HepG2 (cell line): ENCODE data around the gene VAMP5. TPM values are rescaled to one million over a fixed set of nuclear protein-coding genes. Genes with fewer than 3 reads are reported as not detected.

Experiments used
- AGO1 ChIP-seq: fragments of 200-400 bp; formaldehyde crosslinking; IDR thresholded peaks from 2 replicates; pipeline ENCODE4 v1.6.1; 2017; ENCODE audit warnings: mild to moderate bottlenecking, low read depth, low read length, moderate library complexity; ENCODE audit not compliant: poor library complexity, severe bottlenecking
- CENPT ChIP-seq: sonication (generic); formaldehyde crosslinking; IDR thresholded peaks from 2 replicates; pipeline ENCODE4 v1.8.0; 2022; ENCODE audit warnings: low read depth, mild to moderate bottlenecking, moderate library complexity, missing genetic modification reagents
- EHMT2 ChIP-seq: fragments of 200-600 bp; sonication (generic); IDR thresholded peaks from 2 replicates; pipeline ENCODE4 v1.7.0; 2017; ENCODE audit warnings: antibody characterized with exemption, low read depth, low read length, borderline replicate concordance
- GZF1 ChIP-seq: sonication (generic); formaldehyde crosslinking; IDR thresholded peaks from 2 replicates; pipeline ENCODE4 v1.5.1; 2020; ENCODE audit warnings: mild to moderate bottlenecking, missing genetic modification reagents
- MYC ChIP-seq: sonication (generic); formaldehyde crosslinking; IDR thresholded peaks from 2 replicates; pipeline ENCODE4 v1.9.0; 2021; ENCODE audit warnings: missing genetic modification reagents, borderline replicate concordance
- NR2F1 ChIP-seq, 2 experiments: fragments of 450-650 bp in 1 of 2; formaldehyde crosslinking in 1 of 2; IDR thresholded peaks; 2 replicates each; pipeline versions ENCODE4 v1.5.0 to v1.6.1; 2016 to 2020; ENCODE audit warnings: mild to moderate bottlenecking in 1 of 2, missing compliant biosample characterization in 1 of 2, missing genetic modification reagents in 1 of 2, moderate library complexity in 1 of 2
- PRDM4 ChIP-seq: sonication (generic); formaldehyde crosslinking; IDR thresholded peaks from 2 replicates; pipeline ENCODE4 v1.9.0; 2021; ENCODE audit warnings: missing genetic modification reagents, borderline replicate concordance
- TOPORS ChIP-seq: sonication (generic); formaldehyde crosslinking; IDR thresholded peaks from 2 replicates; pipeline ENCODE4 v1.8.0; 2023; ENCODE audit warnings: mild to moderate bottlenecking, missing genetic modification reagents
- ZKSCAN8 ChIP-seq: IDR thresholded peaks from 2 replicates; pipeline ENCODE4 v1.6.1; 2016; ENCODE audit warnings: borderline replicate concordance, missing genetic modification reagents, missing compliant biosample characterization
- ZNF276 ChIP-seq: sonication (generic); formaldehyde crosslinking; IDR thresholded peaks from 2 replicates; pipeline ENCODE4 v1.4.0; 2020; ENCODE audit warnings: mild to moderate bottlenecking, low read depth, missing genetic modification reagents
- ZNF513 ChIP-seq: sonication (generic); formaldehyde crosslinking; conservative IDR thresholded peaks from 2 replicates; pipeline ENCODE4 v1.5.0; 2020; ENCODE audit warnings: missing genetic modification reagents
- ZNF564 ChIP-seq: sonication (generic); formaldehyde crosslinking; IDR thresholded peaks from 2 replicates; pipeline ENCODE4 v1.8.1; 2023; ENCODE audit warnings: mild to moderate bottlenecking, missing genetic modification reagents
- ZNF616 ChIP-seq: sonication (generic); formaldehyde crosslinking; IDR thresholded peaks from 2 replicates; pipeline ENCODE4 v1.5.0; 2020; ENCODE audit warnings: low read depth, mild to moderate bottlenecking, missing genetic modification reagents
- ZNF629 ChIP-seq: sonication (generic); formaldehyde crosslinking; conservative IDR thresholded peaks from 2 replicates; pipeline ENCODE4 v1.5.0; 2020; ENCODE audit warnings: missing genetic modification reagents
- ZNF704 ChIP-seq: sonication (generic); formaldehyde crosslinking; IDR thresholded peaks from 2 replicates; pipeline ENCODE4 v1.8.1; 2023; ENCODE audit warnings: mild to moderate bottlenecking, inconsistent platforms, moderate library complexity, missing genetic modification reagents, borderline replicate concordance
- polyA plus RNA-seq, 8 experiments: library from polyadenylated mRNA; depleted of rRNA in 3 of 8; stranded (reverse) in 7 of 8; unstranded in 1 of 8; fragments of >200 nt; fragmentation: Illumina TruSeq in 4 of 8; extraction: Trizol in 4 of 8; gene quantifications; 2 replicates each; pipeline versions ENCODE4 v1.2.1 to v1.2.3, GENCODE V29; 2011 to 2016; ENCODE audit warnings: low read depth in 4 of 8, missing spikeins in 1 of 8, mixed read lengths in 1 of 8; ENCODE audit not compliant: insufficient read depth in 1 of 8
- total RNA-seq, 5 experiments: library from RNA; depleted of rRNA; stranded (reverse); fragments of >200 nt; fragmentation: Illumina TruSeq; extraction: Trizol; gene quantifications; 2 replicates each; pipeline ENCODE4 v1.2.3, GENCODE V29; 2016; ENCODE audit warnings: low read depth in 1 of 5
- TF ChIP-seq, protein P1 (sequence below): sonication (generic); formaldehyde crosslinking; conservative IDR thresholded peaks from 2 replicates; pipeline ENCODE4 v1.8.0; 2022; ENCODE audit warnings: missing genetic modification reagents
- TF ChIP-seq, protein P2 (sequence below): sonication (generic); formaldehyde crosslinking; IDR thresholded peaks from 2 replicates; pipeline ENCODE4 v1.5.1; 2020; ENCODE audit warnings: missing genetic modification reagents, mild to moderate bottlenecking, borderline replicate concordance

VAMP5 gene
- total and polyA plus RNA-seq, 2 of the 13 experiments (the other 11 are each of a cell fraction or from before 2014, with no cell fraction given) = 7.2 to 56.7 TPM

GRCh38 chr2:85601771-85602475, 17.7 kb downstream of the VAMP5 start (continued):
- TF ChIP-seq, protein P1, sequence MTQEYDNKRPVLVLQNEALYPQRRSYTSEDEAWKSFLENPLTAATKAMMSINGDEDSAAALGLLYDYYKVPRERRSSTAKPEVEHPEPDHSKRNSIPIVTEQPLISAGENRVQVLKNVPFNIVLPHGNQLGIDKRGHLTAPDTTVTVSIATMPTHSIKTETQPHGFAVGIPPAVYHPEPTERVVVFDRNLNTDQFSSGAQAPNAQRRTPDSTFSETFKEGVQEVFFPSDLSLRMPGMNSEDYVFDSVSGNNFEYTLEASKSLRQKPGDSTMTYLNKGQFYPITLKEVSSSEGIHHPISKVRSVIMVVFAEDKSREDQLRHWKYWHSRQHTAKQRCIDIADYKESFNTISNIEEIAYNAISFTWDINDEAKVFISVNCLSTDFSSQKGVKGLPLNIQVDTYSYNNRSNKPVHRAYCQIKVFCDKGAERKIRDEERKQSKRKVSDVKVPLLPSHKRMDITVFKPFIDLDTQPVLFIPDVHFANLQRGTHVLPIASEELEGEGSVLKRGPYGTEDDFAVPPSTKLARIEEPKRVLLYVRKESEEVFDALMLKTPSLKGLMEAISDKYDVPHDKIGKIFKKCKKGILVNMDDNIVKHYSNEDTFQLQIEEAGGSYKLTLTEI (CRISPR knock-in tag) = no peak
- TF ChIP-seq GZF1 (CRISPR knock-in tag) (peak; percentile 39; the same call in 1 of the 2 replicates), ZNF704 (CRISPR knock-in tag) (peak; percentile 35; the same call in 1 of the 2 replicates), ZKSCAN8 (CRISPR knock-in tag) (no peak), NR2F1 (CRISPR knock-in tag; IDR thresholded peaks at IDR 0.05) (peak in 1 of 2 experiments; percentile 53; a peak in 2 of 4 replicates), AGO1 (peak; percentile 26), ZNF513 (CRISPR knock-in tag) (no peak), ZNF616 (CRISPR knock-in tag) (no peak), ZNF564 (CRISPR knock-in tag) (no peak), CENPT (CRISPR knock-in tag) (0 out of 2 replicates have a peak, but pooled peaks have one; percentile 29), ZNF276 (CRISPR knock-in tag) (peak; percentile 46; the same call in 1 of the 2 replicates), EHMT2 (no peak), TOPORS (CRISPR knock-in tag) (no peak), MYC (no peak), ZNF629 (CRISPR knock-in tag) (no peak), PRDM4 (CRISPR knock-in tag) (no peak)
- TF ChIP-seq, protein P2, sequence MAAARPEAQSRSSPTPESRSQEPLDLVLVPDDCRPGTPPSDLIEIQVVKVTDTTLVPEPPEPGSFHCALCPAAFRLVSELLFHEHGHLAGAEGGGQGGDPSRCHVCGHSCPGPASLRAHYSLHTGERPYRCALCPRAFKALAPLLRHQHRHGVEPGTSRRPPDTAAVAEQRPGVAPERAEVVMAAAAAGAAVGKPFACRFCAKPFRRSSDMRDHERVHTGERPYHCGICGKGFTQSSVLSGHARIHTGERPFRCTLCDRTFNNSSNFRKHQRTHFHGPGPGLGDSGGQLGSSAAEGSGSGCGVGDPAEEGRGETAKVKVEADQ = 0 out of 2 replicates have a peak, but pooled peaks have one; percentile 43
